T-cell (primary cell): ENCODE data around the gene WDR88. TPM values are rescaled to one million over a fixed set of nuclear protein-coding genes. Genes with fewer than 3 reads are reported as not detected.
"Not testable (repeated sequence)": the region's sequence is repeated elsewhere in the genome, so short reads cannot be mapped to it uniquely, and the experiment has no call there.

Source experiments
- ATAC-seq, 4 experiments: fragments of 200-7000 bp in 3 of 4; fragments of 150-1000 bp in 1 of 4; cut with Tn5 transposase; replicated peaks in 1 of 4; 1 replicate in 3 of 4; 2 replicates in 1 of 4; pipeline ENCODE4 v1.10.0; 2021; ENCODE audit warnings: moderate library complexity in 3 of 4, mild to moderate bottlenecking in 2 of 4, moderate number of reproducible peaks in 1 of 4
- CTCF ChIA-PET, 2 donors: fragments of 300-600 bp; sonication (Branson Sonifier 250); formaldehyde crosslinking; loops; one replicate each; lab custom pipeline; 2022; ENCODE audit warnings: antibody characterized with exemption in 2 of 2; lab: Charles Lee
- POLR2A ChIA-PET, 2 donors: fragments of 300-600 bp; sonication (Branson Sonifier 250); formaldehyde crosslinking; loops; one replicate each; lab custom pipeline; 2022; ENCODE audit warnings: antibody characterized with exemption in 2 of 2; lab: Charles Lee
- DNase-seq, 35 experiments: peaks; one replicate each; pipeline versions ENCODE4 v3.0.0 to v3.0.0-alpha.2; 2013 to 2023
- H3K27ac ChIP-seq: one replicate; pipeline ENCODE4 v1.5.1; 2013; ENCODE audit warnings: low read length
- H3K27me3 ChIP-seq, 2 experiments: replicated peaks in 1 of 2; 1 replicate in 1 of 2; 2 replicates in 1 of 2; pipeline versions ENCODE4 v1.6.1 to v1.7.0; 2013; ENCODE audit warnings: low read length in 1 of 2, mixed read lengths in 1 of 2; ENCODE audit not compliant: control insufficient read depth in 2 of 2, insufficient read depth in 2 of 2; ENCODE audit errors: extremely low read depth in 1 of 2
- H3K36me3 ChIP-seq, 2 donors: 1 replicate in 1 of 2; 2 replicates in 1 of 2; pipeline versions ENCODE4 v1.6.1 to v1.7.0; 2013; ENCODE audit warnings: low read length in 1 of 2; ENCODE audit not compliant: control insufficient read depth in 2 of 2, insufficient read depth in 1 of 2; ENCODE audit errors: extremely low read depth in 1 of 2
- H3K4me1 ChIP-seq, 2 experiments: 1 replicate in 1 of 2; 2 replicates in 1 of 2; pipeline versions ENCODE4 v1.6.1 to v1.7.0; 2013; ENCODE audit warnings: low read length in 2 of 2, mixed read lengths in 1 of 2; ENCODE audit not compliant: insufficient read depth in 2 of 2, control insufficient read depth in 1 of 2; ENCODE audit errors: extremely low read depth in 1 of 2
- H3K4me3 ChIP-seq, 2 donors: 1 replicate in 1 of 2; 2 replicates in 1 of 2; pipeline versions ENCODE4 v1.5.1 to v1.7.0; 2013; ENCODE audit warnings: mild to moderate bottlenecking in 2 of 2, low read length in 1 of 2, moderate library complexity in 1 of 2; ENCODE audit not compliant: control insufficient read depth in 1 of 2; ENCODE audit errors: extremely low read depth in 1 of 2
- H3K9me3 ChIP-seq: 2 replicates; pipeline ENCODE4 v1.7.0; 2013
- H3K27ac Mint-ChIP-seq, 2 donors: one replicate each; pipeline ENCODE4 v1.8.0; 2020 to 2021; ENCODE audit warnings: mild to moderate bottlenecking in 2 of 2, mixed read lengths in 2 of 2
- H3K27me3 Mint-ChIP-seq, 2 donors: one replicate each; pipeline ENCODE4 v1.8.0; 2021 to 2022; ENCODE audit warnings: mixed read lengths in 2 of 2
- H3K36me3 Mint-ChIP-seq: one replicate; pipeline ENCODE4 v1.8.0; 2021; ENCODE audit warnings: mixed read lengths
- H3K4me1 Mint-ChIP-seq, 3 donors: one replicate each; pipeline ENCODE4 v1.8.0; 2020 to 2022; ENCODE audit warnings: mixed read lengths in 3 of 3, mild to moderate bottlenecking in 1 of 3
- H3K4me3 Mint-ChIP-seq, 3 donors: one replicate each; pipeline ENCODE4 v1.8.0; 2020 to 2022; ENCODE audit warnings: mild to moderate bottlenecking in 3 of 3, mixed read lengths in 3 of 3, moderate library complexity in 3 of 3
- H3K9me3 Mint-ChIP-seq, 3 donors: one replicate each; pipeline ENCODE4 v1.8.0; 2020 to 2022; ENCODE audit warnings: mixed read lengths in 3 of 3
- WGBS: methylation state at CpG from one replicate; pipeline ENCODE4 v1.1.5; 2013; ENCODE audit warnings: missing lambda C conversion rate; ENCODE audit not compliant: insufficient coverage; 5-methylcytosine and 5-hydroxymethylcytosine counted together
- total RNA-seq, 35 experiments: library from RNA in 6 of 35; stranded (reverse) in 6 of 35; fragments of 120-200 nt in 1 of 35; gene quantifications; one replicate each; pipeline versions ENCODE4 v1.2.1 to v1.2.4 and lab custom pipeline; 2013 to 2026

Gene WDR88
- total RNA-seq, 5 donors from 2014 or later (not counting 1 experiment from before 2014, with no cell fraction given): 0.20 to 0.56 TPM; not detected in 3

- H3K27ac ChIP-seq, H3K36me3 ChIP-seq, ATAC-seq, H3K9me3 Mint-ChIP-seq, H3K27ac Mint-ChIP-seq, H3K4me3 Mint-ChIP-seq, H3K36me3 Mint-ChIP-seq, DNase-seq, H3K4me3 ChIP-seq, CTCF ChIA-PET, H3K9me3 ChIP-seq, POLR2A ChIA-PET: not testable (repeated sequence)
- H3K4me1 ChIP-seq: peaks cover 4 to 12% of the 10 kb centered on the region in 2 experiments
- peaks cover 0 to 42% of the 10 kb centered on the region in 2 experiments for H3K27me3 ChIP-seq
- WGBS: 90% methylated on average over 2 of the region's 4 CpGs
- Mint-ChIP-seq H3K4me1 (peaks cover 7 to 13% (median 11%) of the 10 kb centered on the region in 3 donors), H3K27me3 (peaks cover 30 to 42% of the 10 kb centered on the region in 2 donors)
These were observed 59.2 kb downstream of the WDR88 start for GRCh38 chr19:33191092-33191491.

DNA sequence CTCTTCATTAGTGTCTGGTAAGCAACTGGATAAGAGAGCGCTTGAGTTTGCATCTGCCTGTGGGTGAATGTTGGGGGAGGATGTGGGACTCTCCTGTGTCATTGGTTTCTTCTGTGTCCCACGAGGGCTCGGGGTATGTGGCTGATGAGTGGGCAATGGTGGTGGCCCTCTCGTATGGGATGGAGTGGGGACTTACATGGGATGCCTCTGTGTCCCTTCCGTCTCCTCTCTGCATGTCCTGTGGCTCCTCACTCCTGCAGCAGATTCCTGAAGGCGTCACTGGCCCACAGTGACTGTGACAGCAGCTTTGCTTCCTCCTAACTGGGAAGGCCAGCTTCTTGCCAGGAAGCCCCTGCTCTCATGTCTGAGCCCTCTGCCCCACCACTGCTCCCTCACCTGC lies 59.6 kb downstream of the WDR88 start:
- Mint-ChIP-seq H3K9me3 (no peaks in the 10 kb centered on the region), H3K4me1 (peaks cover 3 to 11% (median 8%) of the 10 kb centered on the region in 3 donors), H3K36me3 (no peaks in the 10 kb centered on the region), H3K27ac (no peak overlapping the region), H3K27me3 (peaks cover 30 to 44% of the 10 kb centered on the region in 2 donors), H3K4me3 (no peak overlapping the region)
- Histone ChIP-seq H3K27me3 (peaks cover 0 to 45% of the 10 kb centered on the region in 2 experiments), H3K27ac (no peak overlapping the region), H3K4me1 (peaks cover 2 to 9% of the 10 kb centered on the region in 2 experiments), H3K9me3 (no peaks in the 10 kb centered on the region), H3K36me3 (no peaks in the 10 kb centered on the region), H3K4me3 (no peak overlapping the region)
- POLR2A ChIA-PET: no interaction called here
- DNase-seq (no peak), ATAC-seq (no peak)
- 86% methylated on average over 3 of the region's 6 CpGs for WGBS
- CTCF ChIA-PET: no interaction called here

GRCh38 chr19:33192010-33192409 lies 60.1 kb downstream of the WDR88 start:
- no peaks in the 10 kb centered on the region for H3K36me3 Mint-ChIP-seq
- peaks cover 34 to 49% of the 10 kb centered on the region in 2 donors for H3K27me3 Mint-ChIP-seq
- no peak for ATAC-seq
- WGBS: 88% methylated on average over 4 of the region's 7 CpGs
- Histone ChIP-seq H3K27me3 (peaks cover 0 to 50% of the 10 kb centered on the region in 2 experiments), H3K36me3 (no peaks in the 10 kb centered on the region), H3K27ac (no peak overlapping the region), H3K9me3 (no peaks in the 10 kb centered on the region), H3K4me3 (no peak overlapping the region), H3K4me1 (peaks cover 0 to 6% of the 10 kb centered on the region in 2 experiments)
- no peak overlapping the region for H3K27ac Mint-ChIP-seq
- no peak overlapping the region for H3K4me3 Mint-ChIP-seq
- H3K9me3 Mint-ChIP-seq: no peaks in the 10 kb centered on the region
- DNase-seq: no peak
- ChIA-PET CTCF (no interaction called here), POLR2A (no interaction called here)
- H3K4me1 Mint-ChIP-seq: peaks cover 0 to 7% (median 6%) of the 10 kb centered on the region in 3 donors

DNA sequence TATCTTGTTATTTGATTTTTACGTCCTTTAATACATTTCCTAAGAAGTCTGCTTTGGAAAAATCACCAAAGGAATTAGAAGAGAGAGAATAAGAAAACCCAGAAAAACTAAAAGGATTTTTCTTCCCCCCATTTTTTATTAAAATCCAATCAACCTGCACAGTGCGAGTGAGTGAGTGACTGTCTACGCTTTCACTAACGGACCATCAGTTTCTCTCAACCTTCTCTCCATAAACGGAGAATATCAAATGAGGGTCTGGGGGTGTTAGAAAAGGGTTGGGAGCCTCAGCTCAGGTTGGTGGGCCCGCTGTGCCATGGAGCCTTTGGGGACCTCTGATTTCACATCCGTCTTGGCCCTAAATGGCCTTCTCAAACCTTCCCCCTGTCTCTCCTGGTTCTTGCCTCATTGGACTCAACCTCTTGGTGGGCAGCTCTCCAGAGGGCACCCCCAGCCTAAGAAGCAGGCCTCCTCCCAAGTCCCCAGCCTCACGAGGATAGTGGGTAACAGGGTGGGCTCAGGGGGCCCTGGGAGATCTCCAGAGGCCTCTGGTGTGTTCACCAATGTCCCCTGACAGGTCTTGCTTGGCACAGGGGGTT lies 61.5 kb downstream of the WDR88 start:
- H3K4me1 ChIP-seq: peaks cover 0 to 4% of the 10 kb centered on the region in 2 experiments
- peaks cover 37 to 50% of the 10 kb centered on the region in 2 donors for H3K27me3 Mint-ChIP-seq
- no peaks in the 10 kb centered on the region for H3K36me3 Mint-ChIP-seq
- no peak overlapping the region for H3K27ac ChIP-seq
- CTCF ChIA-PET: no interaction called here
- H3K27ac Mint-ChIP-seq: no peak overlapping the region
- no peak overlapping the region for H3K4me3 ChIP-seq
- POLR2A ChIA-PET: no interaction called here
- peaks cover 0 to 54% of the 10 kb centered on the region in 2 experiments for H3K27me3 ChIP-seq
- 40% methylated on average over 1 of the region's 8 CpGs for WGBS
- no peak for DNase-seq
- no peaks in the 10 kb centered on the region for H3K9me3 Mint-ChIP-seq
- H3K4me3 Mint-ChIP-seq: peak overlapping the region; percentile 29 to 59 (median 37)
- H3K4me1 Mint-ChIP-seq: peaks cover 0 to 6% (median 4%) of the 10 kb centered on the region in 3 donors
- H3K9me3 ChIP-seq: no peaks in the 10 kb centered on the region
- no peaks in the 10 kb centered on the region for H3K36me3 ChIP-seq
- ATAC-seq: no peak

DNA sequence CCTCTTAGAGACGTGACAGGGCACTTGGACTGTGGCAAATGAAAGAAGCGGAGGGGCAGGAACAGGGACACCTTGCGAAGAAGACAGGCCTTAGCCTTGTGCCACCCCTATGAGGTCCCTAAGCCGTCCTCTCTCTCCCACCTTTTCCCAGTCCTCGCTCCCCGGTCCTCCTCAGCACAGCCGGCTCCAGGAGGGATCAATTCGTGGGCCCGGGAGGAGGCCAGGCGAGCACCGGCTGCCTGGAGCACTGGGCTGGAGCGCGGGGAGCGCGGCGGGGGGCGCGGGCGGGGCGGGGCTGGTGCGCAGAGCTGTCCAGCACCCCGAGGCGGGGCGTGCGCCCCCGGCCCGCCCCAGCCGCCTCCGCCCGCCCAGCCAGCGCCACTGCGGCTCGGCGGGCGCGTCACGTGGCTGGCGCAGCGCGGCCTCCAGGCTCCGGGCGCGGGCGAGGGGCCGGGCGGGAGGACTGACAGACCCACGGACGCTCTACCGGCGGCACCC lies 62.0 kb downstream of the WDR88 start, which contains the start of gene LRP3:
Gene LRP3 (plus strand): TSS at position 466 of the 498 bp plus-strand sequence. CDS start 456 bp downstream, outside the sequence.
- no peaks in the 10 kb centered on the region for H3K9me3 ChIP-seq
- H3K9me3 Mint-ChIP-seq: no peaks in the 10 kb centered on the region
- no peak within 1 kb of the TSS for H3K4me3 ChIP-seq
- no peak for ATAC-seq
- ChIA-PET CTCF (no interaction called here), POLR2A (no interaction called here)
- H3K27ac ChIP-seq: no peak within 1 kb of the TSS
- peaks cover 0 to 57% of the 10 kb centered on the region in 2 experiments for H3K27me3 ChIP-seq
- peaks cover 37 to 51% of the 10 kb centered on the region in 2 donors for H3K27me3 Mint-ChIP-seq
- H3K4me3 Mint-ChIP-seq: peak within 1 kb of the TSS; percentile 29 to 59 (median 37)
- WGBS: 9% methylated on average over 43 of the region's 50 CpGs
- no peak for DNase-seq
- H3K4me1 ChIP-seq: peaks cover 0 to 4% of the 10 kb centered on the region in 2 experiments
- H3K4me1 Mint-ChIP-seq: peaks cover 0 to 6% (median 4%) of the 10 kb centered on the region in 3 donors
- no peaks in the 10 kb centered on the region for H3K36me3 Mint-ChIP-seq
- H3K36me3 ChIP-seq: no peaks in the 10 kb centered on the region
- H3K27ac Mint-ChIP-seq: no peak within 1 kb of the TSS

DNA sequence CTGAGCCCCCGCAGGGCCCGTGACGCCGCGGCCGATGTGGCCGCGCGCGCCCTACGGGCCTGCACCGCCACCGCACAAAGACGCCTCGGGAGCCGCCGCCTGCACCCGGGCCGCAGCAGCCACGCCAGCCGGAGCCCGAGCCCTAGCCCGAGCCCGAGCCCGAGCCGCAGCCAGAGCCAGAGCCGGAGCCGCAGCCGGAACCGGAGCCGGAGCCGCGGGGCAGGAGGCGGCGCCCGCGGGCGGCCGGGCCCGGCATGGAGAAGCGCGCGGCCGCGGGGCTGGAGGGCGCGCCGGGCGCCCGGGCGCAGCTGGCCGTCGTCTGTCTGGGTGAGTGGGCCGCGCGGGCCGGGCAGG lies 62.6 kb downstream of the WDR88 start:
- no peak overlapping the region for H3K4me3 Mint-ChIP-seq
- peaks cover 0 to 4% of the 10 kb centered on the region in 2 experiments for H3K4me1 ChIP-seq
- peaks cover 41 to 53% of the 10 kb centered on the region in 2 donors for H3K27me3 Mint-ChIP-seq
- peaks cover 0 to 57% of the 10 kb centered on the region in 2 experiments for H3K27me3 ChIP-seq
- no peak overlapping the region for H3K4me3 ChIP-seq
- no peaks in the 10 kb centered on the region for H3K9me3 ChIP-seq
- H3K4me1 Mint-ChIP-seq: peaks cover 0 to 6% (median 4%) of the 10 kb centered on the region in 3 donors
- ChIA-PET CTCF (no interaction called here), POLR2A (no interaction called here)
- ATAC-seq (peak in 2 of 4 experiments; percentile 8 to 26), DNase-seq (no peak)
- H3K36me3 ChIP-seq: no peaks in the 10 kb centered on the region
- H3K27ac ChIP-seq: no peak overlapping the region
- no peaks in the 10 kb centered on the region for H3K36me3 Mint-ChIP-seq
- no peak overlapping the region for H3K27ac Mint-ChIP-seq
- WGBS: under 1% methylated on average over 57 of the region's 57 CpGs
- H3K9me3 Mint-ChIP-seq: no peaks in the 10 kb centered on the region
